ENCODE measurements around the gene GTSF1L.

- TF ChIP-seq SIN3B (IDR thresholded peaks at IDR 0.05; ENCODE audit: low read depth) (no peak), CTCF (IDR thresholded peaks at IDR 0.05 in 2 of 3, conservative IDR thresholded peaks at IDR 0.05 in 1 of 3; ENCODE audit: insufficient read depth in 2 of 3, low read depth in 1 of 3, low read length in 3 of 3) (no peak), ZNF407 (IDR thresholded peaks at IDR 0.05; ENCODE audit: low read depth) (no peak), SNRNP70 (optimal IDR thresholded peaks at IDR 0.05; ENCODE audit: low read depth, low read length) (no peak), HNRNPL (IDR thresholded peaks at IDR 0.05; ENCODE audit: low read depth, low read length) (no peak), YBX1 (IDR thresholded peaks at IDR 0.05) (no peak)
Observed at GRCh38 chr20:43720007-43720406, 6.8 kb downstream of the GTSF1L start.
